ENCODE results near the gene MOV10L1. TPM values are rescaled to one million over a fixed set of nuclear protein-coding genes. Genes with fewer than 3 reads are reported as not detected.
"Not testable (repeated sequence)": the region's sequence is repeated elsewhere in the genome, so short reads cannot be mapped to it uniquely, and the experiment has no call there.

Gene MOV10L1
- total RNA-seq, 1 donor from 2014 or later = 1.6 TPM

- ATAC-seq = no peak
- DNase-seq (ENCODE audit: low spot score) = no peak
- intact Hi-C loops (cut with DNase I) = no loop called here
Measured at GRCh38 chr22:50074551-50075530, 15.0 kb upstream of the MOV10L1 start.

GRCh38 chr22:50076646-50077535 is 12.9 kb upstream of the MOV10L1 start:
- ATAC-seq (no peak), DNase-seq (ENCODE audit: low spot score) (no peak)
- intact Hi-C loops (cut with DNase I) = no loop called here

- ATAC-seq = no peak
- intact Hi-C loops (cut with DNase I) = no loop called here
Measured at GRCh38 chr22:50078246-50078645, 11.6 kb upstream of the MOV10L1 start.

GRCh38 chr22:50078761-50079160 is 11.0 kb upstream of the MOV10L1 start:
- intact Hi-C loops (cut with DNase I) = no loop called here
- no peak for DNase-seq (ENCODE audit: low spot score)
- ATAC-seq = no peak

More at GRCh38 chr22:50078246-50078645, 11.6 kb upstream of the MOV10L1 start:
- no peak for DNase-seq (ENCODE audit: low spot score)

GRCh38 chr22:50080077-50080465 is 9.7 kb upstream of the MOV10L1 start:
- intact Hi-C loops (cut with DNase I) = no loop called here
- ATAC-seq (no peak), DNase-seq (ENCODE audit: low spot score) (no peak)

- DNase-seq (ENCODE audit: low spot score) = no peak
- ATAC-seq = no peak
- intact Hi-C loops (cut with DNase I) = no loop called here
Measured at GRCh38 chr22:50081426-50082196, 8.2 kb upstream of the MOV10L1 start.

GRCh38 chr22:50082197-50082715 is 7.5 kb upstream of the MOV10L1 start:
- ATAC-seq = no peak
- DNase-seq (ENCODE audit: low spot score) = no peak
- intact Hi-C loops (cut with DNase I) = no loop called here

- ATAC-seq (no peak), DNase-seq (ENCODE audit: low spot score) (no peak)
- intact Hi-C loops (cut with DNase I) = no loop called here
Measured at GRCh38 chr22:50082961-50083461, 6.8 kb upstream of the MOV10L1 start.

GRCh38 chr22:50083462-50084079 is 6.2 kb upstream of the MOV10L1 start:
- intact Hi-C loops (cut with DNase I) = no loop called here
- ATAC-seq (no peak), DNase-seq (ENCODE audit: low spot score) (no peak)

- ATAC-seq (no peak), DNase-seq (ENCODE audit: low spot score) (no peak)
- intact Hi-C loops (cut with DNase I) = no loop called here
Measured at GRCh38 chr22:50084080-50084477, 5.7 kb upstream of the MOV10L1 start.

GRCh38 chr22:50084614-50085021 is 5.2 kb upstream of the MOV10L1 start:
- intact Hi-C loops (cut with DNase I) = no loop called here
- ATAC-seq = no peak
- DNase-seq (ENCODE audit: low spot score) = no peak

GRCh38 chr22:50085211-50085972 is 4.4 kb upstream of the MOV10L1 start, which contains the start of gene MLC1:
TSS of gene MLC1 (minus strand) at chr22:50085426. CDS start at chr22:50084902, 524 bp downstream.
- DNase-seq (ENCODE audit: low spot score) (no peak), ATAC-seq (peak; percentile 22)
- intact Hi-C loops (cut with DNase I) = no loop called here

- DNase-seq (ENCODE audit: low spot score) (no peak), ATAC-seq (no peak)
- intact Hi-C loops (cut with DNase I) = no loop called here
Measured at GRCh38 chr22:50086526-50086925, 3.3 kb upstream of the MOV10L1 start.

GRCh38 chr22:50086975-50087374 is 2.8 kb upstream of the MOV10L1 start:
- DNase-seq (ENCODE audit: low spot score); intact Hi-C loops (cut with DNase I); ATAC-seq: not testable (repeated sequence)

GRCh38 chr22:50087646-50088045 is 2.2 kb upstream of the MOV10L1 start:
- ATAC-seq (no peak), DNase-seq (ENCODE audit: low spot score) (no peak)
- intact Hi-C loops (cut with DNase I) = no loop called here

GRCh38 chr22:50088096-50088495 is 1.7 kb upstream of the MOV10L1 start:
- ATAC-seq (no peak), DNase-seq (ENCODE audit: low spot score) (no peak)
- intact Hi-C loops (cut with DNase I) = no loop called here

GRCh38 chr22:50089231-50089630 is 575 bp upstream of the MOV10L1 start:
- intact Hi-C loops (cut with DNase I) = no loop called here
- DNase-seq (ENCODE audit: low spot score) (no peak), ATAC-seq (no peak)

GRCh38 chr22:50090412-50090714 is 557 bp downstream of the MOV10L1 start:
- no peak for ATAC-seq
- DNase-seq (ENCODE audit: low spot score) = no peak
- intact Hi-C loops (cut with DNase I) = no loop called here
